Tibial artery (tissue), 4 donors: ENCODE results near the gene PRKAG2.
"Not testable (repeated sequence)": the region's sequence is repeated elsewhere in the genome, so short reads cannot be mapped to it uniquely, and the experiment has no call there.

Source experiments
- DNase-seq, 2 donors: peaks; one replicate each; pipeline ENCODE4 v3.0.0-alpha.2; 2019
- H3K27ac ChIP-seq, 2 donors: fragments of 200-600 bp; sonication (generic) in 1 of 2; 1 replicate in 1 of 2; 2 replicates in 1 of 2; pipeline ENCODE4 v1.5.1; 2018 to 2019; ENCODE audit warnings: mild to moderate bottlenecking in 1 of 2
- H3K27me3 ChIP-seq, 2 donors: fragments of 200-600 bp; sonication (generic) in 1 of 2; one replicate each; pipeline versions ENCODE4 v1.5.1 to v1.6.0; 2016 to 2019
- H3K36me3 ChIP-seq, 3 donors: fragments of 200-600 bp; sonication (generic) in 2 of 3; one replicate each; pipeline ENCODE4 v1.5.1; 2016 to 2019; ENCODE audit warnings: mild to moderate bottlenecking in 2 of 3
- H3K4me1 ChIP-seq, 4 donors: fragments of 200-600 bp; sonication (generic) in 2 of 4; 1 replicate in 3 of 4; 2 replicates in 1 of 4; pipeline ENCODE4 v1.5.1; 2016 to 2019
- H3K4me3 ChIP-seq, 2 donors: fragments of 200-600 bp; sonication (generic) in 1 of 2; 1 replicate in 1 of 2; 2 replicates in 1 of 2; pipeline ENCODE4 v1.5.1; 2018 to 2019; ENCODE audit warnings: mild to moderate bottlenecking in 2 of 2
- H3K9me3 ChIP-seq, 3 donors: fragments of 200-600 bp; sonication (generic) in 1 of 3; one replicate each; pipeline ENCODE4 v1.5.1; 2016 to 2019
- CTCF ChIP-seq, 2 experiments: fragments of 200-600 bp in 1 of 2; fragments of 450-650 bp in 1 of 2; IDR thresholded peaks; one replicate each; pipeline ENCODE4 v1.5.1; 2017 to 2019; ENCODE audit warnings: antibody characterized with exemption in 2 of 2, mild to moderate bottlenecking in 1 of 2, moderate library complexity in 1 of 2
- intact Hi-C: fragments of 100-400 bp; cut with DNase I; formaldehyde crosslinking; loops from one replicate; pipeline ENCODE4 v1.15.0; 2023; ENCODE audit warnings: low total_unique reads

Gene PRKAG2

GRCh38 chr7:151798851-151799448 lies 78.0 kb downstream of the PRKAG2 start:
- intact Hi-C loops = no loop called here
- H3K27ac ChIP-seq = no peak overlapping the region

GRCh38 chr7:151797667-151798307 lies 79.1 kb downstream of the PRKAG2 start:
- H3K27ac ChIP-seq = peak overlapping the region in 1 of 2 donors; percentile 14
- intact Hi-C loops = not testable (repeated sequence)
- DNase-seq = peak; percentile 80 to 84

More at GRCh38 chr7:151798851-151799448, 78.0 kb downstream of the PRKAG2 start:
- no peaks in the 10 kb centered on the region for H3K27me3 ChIP-seq
- no peaks in the 10 kb centered on the region for H3K36me3 ChIP-seq
- TF ChIP-seq CTCF (IDR thresholded peaks at IDR 0.05) = no peak
- no peak for DNase-seq
- H3K4me1 ChIP-seq = peaks cover 0 to 26% (median 7%) of the 10 kb centered on the region in 4 donors
- no peak overlapping the region for H3K4me3 ChIP-seq
- H3K9me3 ChIP-seq = no peaks in the 10 kb centered on the region

GRCh38 chr7:151796871-151797537 lies 79.9 kb downstream of the PRKAG2 start:
- no peak for DNase-seq
- no peaks in the 10 kb centered on the region for H3K9me3 ChIP-seq
- H3K27ac ChIP-seq = peak overlapping the region in 1 of 2 donors; percentile 14

More at GRCh38 chr7:151797667-151798307, 79.1 kb downstream of the PRKAG2 start:
- not testable (repeated sequence) for H3K4me3 ChIP-seq, H3K9me3 ChIP-seq, H3K27me3 ChIP-seq, H3K36me3 ChIP-seq
- peaks cover 0 to 35% (median 10%) of the 10 kb centered on the region in 4 donors for H3K4me1 ChIP-seq

GRCh38 chr7:151796091-151796870 lies 80.6 kb downstream of the PRKAG2 start:
- Histone ChIP-seq H3K4me3 (no peak overlapping the region), H3K9me3 (no peaks in the 10 kb centered on the region), H3K27ac (no peak overlapping the region), H3K36me3 (no peaks in the 10 kb centered on the region), H3K4me1 (peaks cover 0 to 35% (median 10%) of the 10 kb centered on the region in 4 donors), H3K27me3 (no peaks in the 10 kb centered on the region)
- TF ChIP-seq CTCF (IDR thresholded peaks at IDR 0.05) = no peak
- intact Hi-C loops = no loop called here
- DNase-seq = peak in 1 of 2 donors; percentile 73

More at GRCh38 chr7:151796871-151797537, 79.9 kb downstream of the PRKAG2 start:
- no peaks in the 10 kb centered on the region for H3K27me3 ChIP-seq
- H3K36me3 ChIP-seq = no peaks in the 10 kb centered on the region
- intact Hi-C loops = no loop called here
- no peak overlapping the region for H3K4me3 ChIP-seq
- no peak for TF ChIP-seq CTCF (IDR thresholded peaks at IDR 0.05)
- peaks cover 0 to 35% (median 10%) of the 10 kb centered on the region in 4 donors for H3K4me1 ChIP-seq

GRCh38 chr7:151795168-151795811 lies 81.6 kb downstream of the PRKAG2 start:
- no peak overlapping the region for H3K4me3 ChIP-seq
- H3K27ac ChIP-seq = no peak overlapping the region
- intact Hi-C loops = no loop called here
- no peaks in the 10 kb centered on the region for H3K36me3 ChIP-seq
- no peaks in the 10 kb centered on the region for H3K9me3 ChIP-seq
- DNase-seq = no peak
- no peak for TF ChIP-seq CTCF (IDR thresholded peaks at IDR 0.05)
- no peaks in the 10 kb centered on the region for H3K27me3 ChIP-seq
- H3K4me1 ChIP-seq = peaks cover 0 to 35% (median 10%) of the 10 kb centered on the region in 4 donors
